Endodermal cell (in vitro differentiated cells): ENCODE results near the gene NBAS. TPM values are rescaled to one million over a fixed set of nuclear protein-coding genes. Genes with fewer than 3 reads are reported as not detected.

Experiments
- DNase-seq: peaks from one replicate; pipeline ENCODE4 v3.0.0-alpha.2; 2017
- H3K27ac ChIP-seq: 2 replicates; pipeline ENCODE4 v1.5.1; 2013; ENCODE audit warnings: mild to moderate bottlenecking, low read depth, low read length, moderate library complexity
- H3K27me3 ChIP-seq: 2 replicates; pipeline ENCODE4 v1.6.1; 2013; ENCODE audit warnings: mild to moderate bottlenecking, low read length, moderate library complexity; ENCODE audit not compliant: insufficient read depth, control insufficient read depth, poor library complexity, severe bottlenecking
- H3K36me3 ChIP-seq: 2 replicates; pipeline ENCODE4 v1.7.0; 2013; ENCODE audit warnings: mild to moderate bottlenecking, low read length, moderate library complexity; ENCODE audit not compliant: control insufficient read depth, insufficient read depth
- H3K4me1 ChIP-seq: one replicate; pipeline ENCODE4 v1.7.0; 2013; ENCODE audit warnings: low read length; ENCODE audit not compliant: control insufficient read depth, insufficient read depth
- H3K4me3 ChIP-seq: 2 replicates; pipeline ENCODE4 v1.5.1; 2013; ENCODE audit warnings: mild to moderate bottlenecking, low read length, moderate library complexity
- H3K9ac ChIP-seq: 2 replicates; pipeline ENCODE4 v1.6.1; 2013; ENCODE audit warnings: mild to moderate bottlenecking, low read length, moderate library complexity; ENCODE audit not compliant: poor library complexity, severe bottlenecking; ENCODE audit errors: extremely low read depth
- H3K9me3 ChIP-seq: 2 replicates; pipeline ENCODE4 v1.6.1; 2013; ENCODE audit warnings: mild to moderate bottlenecking, low read length, moderate library complexity; ENCODE audit not compliant: control insufficient read depth
- H3K27ac Mint-ChIP-seq: 2 replicates; pipeline ENCODE4 v1.8.0; 2020; ENCODE audit warnings: mixed read lengths
- H3K27me3 Mint-ChIP-seq: 2 replicates; pipeline ENCODE4 v1.8.0; 2021; ENCODE audit warnings: mild to moderate bottlenecking, mixed read lengths; ENCODE audit not compliant: insufficient read depth
- H3K36me3 Mint-ChIP-seq: 2 replicates; pipeline ENCODE4 v1.8.0; 2020; ENCODE audit warnings: low read depth, mixed read lengths
- H3K4me1 Mint-ChIP-seq: 2 replicates; pipeline ENCODE4 v1.8.0; 2020; ENCODE audit warnings: mixed read lengths
- H3K4me3 Mint-ChIP-seq: 2 replicates; pipeline ENCODE4 v1.8.0; 2020; ENCODE audit warnings: mild to moderate bottlenecking, moderate library complexity, mixed read lengths
- H3K9me3 Mint-ChIP-seq: 2 replicates; pipeline ENCODE4 v1.8.0; 2020; ENCODE audit warnings: mild to moderate bottlenecking, mixed read lengths
- WGBS, 2 experiments: methylation state at CpG; one replicate each; pipeline versions ENCODE4 v1.1.5 to v1.1.7; 2013; ENCODE audit warnings: missing lambda C conversion rate in 2 of 2, mixed read lengths in 1 of 2; ENCODE audit not compliant: insufficient coverage in 1 of 2, insufficient read length in 1 of 2; 5-methylcytosine and 5-hydroxymethylcytosine counted together
- total RNA-seq, 2 donors: library from RNA; stranded (reverse); fragmentation: NEBNext Ultra II Directional in 1 of 2; extraction: Animal tissue kit (Norgen Biotek cat#: 25700) in 1 of 2; gene quantifications; 2 replicates in 1 of 2; 3 replicates in 1 of 2; pipeline ENCODE4 v1.2.1, GENCODE V29; 2021
- TF ChIP-seq, protein P1 (sequence below): fragments of 200-600 bp; sonication (generic); conservative IDR thresholded peaks from 2 replicates; pipeline ENCODE4 v1.5.0; 2021; ENCODE audit warnings: antibody characterized with exemption, mild to moderate bottlenecking

Gene NBAS
- total RNA-seq, 2 donors from 2014 or later = 47.4 to 54.7 TPM

- Histone ChIP-seq H3K9me3 (no peaks in the 10 kb centered on the region), H3K36me3 (no peaks in the 10 kb centered on the region), H3K9ac (no peak overlapping the region), H3K4me1 (peaks cover 27% of the 10 kb centered on the region), H3K27ac (no peak overlapping the region), H3K27me3 (no peaks in the 10 kb centered on the region), H3K4me3 (no peak overlapping the region)
- Mint-ChIP-seq H3K36me3 (no peaks in the 10 kb centered on the region), H3K9me3 (no peaks in the 10 kb centered on the region), H3K27me3 (no peaks in the 10 kb centered on the region), H3K4me1 (peaks cover 49% of the 10 kb centered on the region), H3K27ac (no peak overlapping the region), H3K4me3 (no peak overlapping the region)
- DNase-seq = peak; percentile 66
- TF ChIP-seq, protein P1, sequence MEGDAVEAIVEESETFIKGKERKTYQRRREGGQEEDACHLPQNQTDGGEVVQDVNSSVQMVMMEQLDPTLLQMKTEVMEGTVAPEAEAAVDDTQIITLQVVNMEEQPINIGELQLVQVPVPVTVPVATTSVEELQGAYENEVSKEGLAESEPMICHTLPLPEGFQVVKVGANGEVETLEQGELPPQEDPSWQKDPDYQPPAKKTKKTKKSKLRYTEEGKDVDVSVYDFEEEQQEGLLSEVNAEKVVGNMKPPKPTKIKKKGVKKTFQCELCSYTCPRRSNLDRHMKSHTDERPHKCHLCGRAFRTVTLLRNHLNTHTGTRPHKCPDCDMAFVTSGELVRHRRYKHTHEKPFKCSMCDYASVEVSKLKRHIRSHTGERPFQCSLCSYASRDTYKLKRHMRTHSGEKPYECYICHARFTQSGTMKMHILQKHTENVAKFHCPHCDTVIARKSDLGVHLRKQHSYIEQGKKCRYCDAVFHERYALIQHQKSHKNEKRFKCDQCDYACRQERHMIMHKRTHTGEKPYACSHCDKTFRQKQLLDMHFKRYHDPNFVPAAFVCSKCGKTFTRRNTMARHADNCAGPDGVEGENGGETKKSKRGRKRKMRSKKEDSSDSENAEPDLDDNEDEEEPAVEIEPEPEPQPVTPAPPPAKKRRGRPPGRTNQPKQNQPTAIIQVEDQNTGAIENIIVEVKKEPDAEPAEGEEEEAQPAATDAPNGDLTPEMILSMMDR = peak; percentile 76
- WGBS, 2 experiments = 73 to 83% methylated on average over 1 to 3 of the region's 3 CpGs
Measured at GRCh38 chr2:15159751-15160177, 401.4 kb downstream of the NBAS start.

GRCh38 chr2:15159206-15159605, 401.9 kb downstream of the NBAS start:
- H3K27me3 ChIP-seq = no peaks in the 10 kb centered on the region
- H3K4me3 ChIP-seq = no peak overlapping the region
- H3K36me3 Mint-ChIP-seq = no peaks in the 10 kb centered on the region
- no peak overlapping the region for H3K27ac ChIP-seq
- H3K9me3 Mint-ChIP-seq = no peaks in the 10 kb centered on the region
- no peak overlapping the region for H3K9ac ChIP-seq
- no peak overlapping the region for H3K27ac Mint-ChIP-seq
- no peak overlapping the region for H3K4me3 Mint-ChIP-seq
- H3K9me3 ChIP-seq = no peaks in the 10 kb centered on the region
- WGBS, 2 experiments = 81% methylated on average over 5 of the region's 5 CpGs; no CpG with 5 or more reads in 1 of the 2 experiments
- no peaks in the 10 kb centered on the region for H3K36me3 ChIP-seq
- TF ChIP-seq, protein P1 = no peak
- DNase-seq = no peak
- peaks cover 27% of the 10 kb centered on the region for H3K4me1 ChIP-seq
- peaks cover 49% of the 10 kb centered on the region for H3K4me1 Mint-ChIP-seq
- no peaks in the 10 kb centered on the region for H3K27me3 Mint-ChIP-seq

DNA sequence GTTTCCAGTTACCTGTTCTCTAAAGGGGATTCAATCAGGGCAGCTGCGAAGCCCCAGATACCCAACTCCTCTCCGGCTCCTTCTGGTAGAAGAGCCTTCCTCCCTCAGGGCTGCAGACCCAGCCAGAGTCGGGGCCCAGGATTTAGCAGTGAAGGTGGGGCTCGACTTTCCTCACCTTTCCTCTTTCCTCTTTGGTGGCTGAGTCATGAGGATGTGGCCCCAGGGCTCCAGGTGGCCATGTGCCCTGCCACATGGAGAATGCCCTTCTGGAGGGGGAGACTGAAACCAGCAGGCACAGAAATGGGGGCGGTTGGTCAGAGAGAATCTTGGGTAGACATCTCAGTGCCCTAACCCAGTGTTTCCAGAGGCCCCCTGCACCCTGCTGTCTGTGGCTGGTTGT, 402.6 kb downstream of the NBAS start:
- H3K4me3 ChIP-seq = no peak overlapping the region
- no peaks in the 10 kb centered on the region for H3K27me3 Mint-ChIP-seq
- no peaks in the 10 kb centered on the region for H3K27me3 ChIP-seq
- no peak overlapping the region for H3K9ac ChIP-seq
- H3K27ac Mint-ChIP-seq = no peak overlapping the region
- peaks cover 49% of the 10 kb centered on the region for H3K4me1 Mint-ChIP-seq
- H3K36me3 ChIP-seq = no peaks in the 10 kb centered on the region
- 90 to 100% methylated on average over 3 to 5 of the region's 5 CpGs for WGBS, 2 experiments
- no peak for DNase-seq
- peaks cover 27% of the 10 kb centered on the region for H3K4me1 ChIP-seq
- H3K27ac ChIP-seq = peak overlapping the region; percentile 33
- H3K4me3 Mint-ChIP-seq = no peak overlapping the region
- TF ChIP-seq, protein P1 = no peak
- no peaks in the 10 kb centered on the region for H3K9me3 Mint-ChIP-seq
- H3K9me3 ChIP-seq = no peaks in the 10 kb centered on the region
- H3K36me3 Mint-ChIP-seq = no peaks in the 10 kb centered on the region
